CD4-positive, alpha-beta T cell treated with Interleukin-15 for 1 hour (primary cell): ENCODE data around the gene DIAPH2.

Source experiments
- DNase-seq: peaks from one replicate; pipeline ENCODE4 v3.0.0-alpha.2; 2020

DIAPH2 gene

GRCh38 chrX:97522307-97522706, 837.7 kb downstream of the DIAPH2 start:
- DNase-seq, result no peak

GRCh38 chrX:97524340-97524739, 839.7 kb downstream of the DIAPH2 start:
- no peak for DNase-seq

GRCh38 chrX:97524997-97525396, 840.4 kb downstream of the DIAPH2 start:
- no peak for DNase-seq

GRCh38 chrX:97525981-97526380, 841.3 kb downstream of the DIAPH2 start:
- no peak for DNase-seq

- no peak for DNase-seq
Measured at GRCh38 chrX:97527725-97528124, 843.1 kb downstream of the DIAPH2 start.

GRCh38 chrX:97529536-97530200, 845.0 kb downstream of the DIAPH2 start:
- no peak for DNase-seq

GRCh38 chrX:97531825-97532224, 847.2 kb downstream of the DIAPH2 start:
- no peak for DNase-seq

- DNase-seq, result no peak
Measured at GRCh38 chrX:97538745-97539144, 854.1 kb downstream of the DIAPH2 start.

- no peak for DNase-seq
Measured at GRCh38 chrX:97539970-97540519, 855.4 kb downstream of the DIAPH2 start.

- no peak for DNase-seq
Measured at GRCh38 chrX:97547877-97548578, 863.4 kb downstream of the DIAPH2 start.

- DNase-seq, result no peak
Measured at GRCh38 chrX:97551821-97552220, 867.2 kb downstream of the DIAPH2 start.

- no peak for DNase-seq
Measured at GRCh38 chrX:97553833-97554232, 869.2 kb downstream of the DIAPH2 start.

- DNase-seq, result no peak
Measured at GRCh38 chrX:97556359-97556758, 871.7 kb downstream of the DIAPH2 start.

GRCh38 chrX:97563531-97564133, 879.0 kb downstream of the DIAPH2 start:
- peak; percentile 54 for DNase-seq

GRCh38 chrX:97564496-97564895, 879.9 kb downstream of the DIAPH2 start:
- no peak for DNase-seq

GRCh38 chrX:97587171-97587570, 902.5 kb downstream of the DIAPH2 start:
- DNase-seq, result no peak

GRCh38 chrX:97594646-97595224, 910.1 kb downstream of the DIAPH2 start:
- no peak for DNase-seq

GRCh38 chrX:97597954-97598353, 913.3 kb downstream of the DIAPH2 start:
- DNase-seq, result no peak

GRCh38 chrX:97602465-97603258, 918.0 kb downstream of the DIAPH2 start:
- no peak for DNase-seq

- no peak for DNase-seq
Measured at GRCh38 chrX:97605271-97605670, 920.6 kb downstream of the DIAPH2 start.

- no peak for DNase-seq
Measured at GRCh38 chrX:97609357-97609756, 924.7 kb downstream of the DIAPH2 start.

- DNase-seq, result no peak
Measured at GRCh38 chrX:97609938-97610337, 925.3 kb downstream of the DIAPH2 start.
